GM12873 (cell line): ENCODE data around the gene GPA33.

ENCODE experiments used
- TF ChIP-seq, protein P1 (sequence below): IDR thresholded peaks from 2 replicates; pipeline ENCODE4 v1.5.1; 2012; ENCODE audit warnings: low read depth, mild to moderate bottlenecking, moderate library complexity, low read length, control low read depth; ENCODE audit not compliant: insufficient read depth; ENCODE audit errors: missing control alignments

Gene GPA33

DNA sequence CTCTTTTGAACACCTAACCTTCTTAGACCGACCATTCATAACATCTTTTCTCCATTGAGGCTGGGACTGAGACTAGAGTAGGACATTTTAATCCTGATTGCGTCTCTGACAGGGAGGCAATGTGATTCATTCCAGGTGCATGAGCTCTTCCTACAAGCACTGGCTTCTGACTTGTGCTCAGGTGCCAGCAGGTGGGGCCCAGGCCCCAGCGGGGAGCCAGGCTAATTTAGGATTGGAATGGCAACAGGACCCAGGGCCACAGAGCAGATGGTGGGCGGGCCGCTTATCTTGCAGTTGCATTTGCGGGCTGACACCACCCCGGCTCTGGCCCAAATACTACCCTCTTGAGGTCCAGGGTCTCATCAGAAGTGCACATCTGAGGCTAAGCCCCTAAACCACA lies 4.1 kb downstream of the GPA33 start:
- TF ChIP-seq, protein P1, sequence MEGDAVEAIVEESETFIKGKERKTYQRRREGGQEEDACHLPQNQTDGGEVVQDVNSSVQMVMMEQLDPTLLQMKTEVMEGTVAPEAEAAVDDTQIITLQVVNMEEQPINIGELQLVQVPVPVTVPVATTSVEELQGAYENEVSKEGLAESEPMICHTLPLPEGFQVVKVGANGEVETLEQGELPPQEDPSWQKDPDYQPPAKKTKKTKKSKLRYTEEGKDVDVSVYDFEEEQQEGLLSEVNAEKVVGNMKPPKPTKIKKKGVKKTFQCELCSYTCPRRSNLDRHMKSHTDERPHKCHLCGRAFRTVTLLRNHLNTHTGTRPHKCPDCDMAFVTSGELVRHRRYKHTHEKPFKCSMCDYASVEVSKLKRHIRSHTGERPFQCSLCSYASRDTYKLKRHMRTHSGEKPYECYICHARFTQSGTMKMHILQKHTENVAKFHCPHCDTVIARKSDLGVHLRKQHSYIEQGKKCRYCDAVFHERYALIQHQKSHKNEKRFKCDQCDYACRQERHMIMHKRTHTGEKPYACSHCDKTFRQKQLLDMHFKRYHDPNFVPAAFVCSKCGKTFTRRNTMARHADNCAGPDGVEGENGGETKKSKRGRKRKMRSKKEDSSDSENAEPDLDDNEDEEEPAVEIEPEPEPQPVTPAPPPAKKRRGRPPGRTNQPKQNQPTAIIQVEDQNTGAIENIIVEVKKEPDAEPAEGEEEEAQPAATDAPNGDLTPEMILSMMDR, result no peak

DNA sequence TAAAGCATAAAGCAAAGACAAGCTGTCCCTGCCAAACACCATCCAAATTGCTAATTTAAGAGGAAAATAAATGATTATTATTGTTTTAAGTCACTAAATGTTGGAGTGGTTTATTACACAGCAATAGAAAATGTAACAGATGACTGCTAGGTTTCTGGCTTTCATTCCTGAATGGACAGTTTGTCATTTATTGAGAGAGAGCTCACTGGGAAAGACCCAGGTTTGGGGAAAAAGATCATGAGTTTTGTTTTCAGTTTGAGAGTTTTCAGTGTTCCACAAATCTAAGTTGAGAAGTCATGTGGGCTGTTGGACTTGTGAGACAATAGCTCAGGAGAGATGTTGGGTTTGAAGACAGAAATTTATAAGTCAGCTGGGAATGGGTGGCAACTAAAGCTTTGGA lies 5.4 kb downstream of the GPA33 start:
- TF ChIP-seq, protein P1, result no peak

DNA sequence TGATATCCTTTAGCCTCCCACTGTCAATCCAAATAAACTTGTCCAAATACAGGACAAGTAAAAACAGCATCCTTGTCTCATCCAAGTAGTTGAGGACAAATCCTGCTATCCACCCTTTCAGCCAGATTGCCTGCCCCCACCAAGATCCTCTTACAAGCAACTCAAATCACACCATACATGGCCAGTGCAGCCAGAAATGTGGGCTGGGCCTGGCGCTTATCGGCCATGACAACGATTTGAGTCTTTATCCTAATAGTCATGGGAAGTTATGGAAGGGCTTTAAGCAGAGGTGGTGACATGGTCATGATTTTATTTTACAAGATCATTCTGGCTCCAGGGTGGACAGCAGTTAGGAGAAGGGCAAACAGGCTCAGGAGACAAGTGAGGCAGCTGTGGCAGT lies 6.3 kb downstream of the GPA33 start:
- TF ChIP-seq, protein P1, result no peak

DNA sequence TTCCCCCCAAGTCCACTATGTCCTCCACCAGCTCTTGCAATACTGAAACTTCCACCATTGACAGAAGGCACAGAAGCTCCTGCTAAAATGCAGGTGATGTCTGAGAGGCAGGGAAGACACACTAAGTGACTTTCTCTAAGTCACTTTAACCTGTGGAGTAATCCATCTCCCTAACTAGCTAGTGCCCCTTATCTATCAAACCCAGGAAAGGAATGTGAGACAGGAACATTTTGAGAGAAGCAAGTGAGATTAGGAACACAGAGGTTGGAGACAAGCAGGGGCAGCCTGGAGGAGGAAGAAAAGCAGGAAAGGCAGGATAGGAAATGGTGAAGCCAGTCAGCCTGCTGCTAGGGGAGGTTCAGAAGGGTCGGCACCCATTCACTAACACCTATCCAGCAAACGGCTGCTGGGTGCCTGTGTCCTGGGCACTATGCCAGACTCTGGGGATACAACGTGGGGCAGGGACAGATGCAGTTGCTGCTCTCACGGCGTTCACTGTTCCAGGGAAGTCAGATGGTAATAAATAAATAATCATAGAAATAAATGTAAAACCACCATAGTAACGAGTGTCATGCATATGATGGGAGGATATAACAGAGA lies 7.0 kb downstream of the GPA33 start:
- TF ChIP-seq, protein P1, result no peak

DNA sequence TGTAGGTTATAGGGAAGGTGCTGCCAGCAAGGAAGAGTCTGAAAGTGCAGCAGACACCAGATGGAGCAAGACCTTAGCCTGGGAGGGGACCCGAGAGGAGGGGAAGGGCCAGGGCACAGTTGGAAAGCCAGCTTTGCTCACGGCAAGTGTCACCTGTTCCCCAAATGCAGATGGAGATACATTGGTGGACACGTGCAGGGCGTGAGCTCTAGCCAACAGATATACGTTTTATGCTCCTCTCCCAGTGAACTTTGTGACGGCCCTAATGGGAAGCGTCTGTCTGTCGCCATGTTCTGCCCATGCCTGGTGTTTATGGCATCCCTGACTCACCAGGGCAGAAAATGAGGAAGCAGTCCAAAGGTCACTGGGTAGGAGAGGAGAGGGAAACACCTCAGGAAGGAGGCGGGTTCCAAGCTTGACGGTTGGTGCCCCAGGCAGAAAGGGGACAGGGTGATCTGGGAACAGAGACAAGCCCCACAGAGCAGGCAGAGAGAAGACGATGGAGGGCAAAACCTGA lies 7.6 kb downstream of the GPA33 start:
- TF ChIP-seq, protein P1, result no peak

DNA sequence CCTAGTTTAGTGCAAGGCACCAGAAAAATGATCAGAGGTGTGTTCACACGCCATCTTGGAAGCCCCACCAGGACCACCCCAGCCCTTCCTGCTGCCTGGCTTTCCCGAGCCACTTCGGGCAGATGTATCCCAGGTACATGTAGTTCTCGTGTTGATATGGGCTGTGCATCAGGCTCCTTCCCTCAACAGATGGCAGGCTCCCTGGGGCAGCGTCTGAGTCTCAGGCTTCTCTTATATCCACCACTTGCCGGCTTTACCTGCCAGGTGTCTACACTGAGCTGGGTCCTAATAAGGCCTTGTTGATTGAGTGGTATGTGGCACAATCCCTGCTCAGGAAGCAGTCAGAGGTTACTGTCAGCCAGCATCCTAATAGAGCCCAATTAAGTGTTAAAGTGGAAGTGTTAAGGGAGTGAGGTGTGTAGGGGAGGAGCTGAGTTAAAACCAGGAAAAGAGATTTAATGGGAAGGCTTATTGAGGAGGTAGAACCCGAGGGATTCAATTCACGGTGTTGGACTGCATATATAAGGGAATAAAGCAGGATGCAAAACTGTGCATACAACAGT lies 8.5 kb downstream of the GPA33 start:
- TF ChIP-seq, protein P1, result no peak

DNA sequence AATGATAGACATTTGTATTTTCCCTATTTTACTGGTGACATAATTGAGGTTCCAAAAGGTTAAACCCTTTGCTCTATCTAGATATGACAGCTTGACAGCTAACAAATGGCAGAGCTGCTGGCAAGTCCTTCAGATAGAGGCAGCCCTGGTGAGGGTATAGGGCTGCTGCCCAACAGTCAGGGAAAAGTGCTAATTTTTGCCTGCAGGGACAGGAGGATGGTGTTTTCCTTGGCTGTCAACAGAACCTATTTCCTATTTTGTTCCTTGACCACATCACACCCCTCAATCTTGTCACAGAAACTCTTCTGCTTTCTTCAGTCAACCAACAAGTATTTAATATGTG lies 12.3 kb downstream of the GPA33 start:
- TF ChIP-seq, protein P1, result no peak
